D721Med (cell line): ENCODE data around the gene PARP6.

ENCODE experiments used
- DNase-seq: peaks from one replicate; pipeline ENCODE4 v3.0.0; 2011; ENCODE audit warnings: low spot score; ENCODE audit not compliant: insufficient read length
- FAIRE-seq: peaks from 2 replicates; lab custom pipeline; 2011; peaks lifted over from hg19 to GRCh38; lab: Jason Lieb, UNC
- CTCF ChIP-seq: IDR thresholded peaks from 2 replicates; pipeline ENCODE4 v1.5.1; 2012; ENCODE audit warnings: mild to moderate bottlenecking, control low read depth; ENCODE audit not compliant: insufficient read depth; ENCODE audit errors: missing control alignments

Gene PARP6

GRCh38 chr15:72313448-72313840 lies 41.1 kb upstream of the PARP6 start:
- DNase-seq (no peak), FAIRE-seq (no peak)
- TF ChIP-seq CTCF = no peak

GRCh38 chr15:72312605-72313447 lies 40.5 kb upstream of the PARP6 start:
- no peak for FAIRE-seq
- peak; percentile 94 for TF ChIP-seq CTCF
- peak; percentile 83 for DNase-seq

GRCh38 chr15:72307026-72307425 lies 34.7 kb upstream of the PARP6 start:
- no peak for DNase-seq
- FAIRE-seq = no peak
- no peak for TF ChIP-seq CTCF

GRCh38 chr15:72306211-72306785 lies 33.9 kb upstream of the PARP6 start:
- no peak for FAIRE-seq
- no peak for DNase-seq
- TF ChIP-seq CTCF = no peak

- DNase-seq (no peak), FAIRE-seq (no peak)
- TF ChIP-seq CTCF = no peak
These were observed 32.2 kb upstream of the PARP6 start for GRCh38 chr15:72304596-72304995.

GRCh38 chr15:72302955-72303354 lies 30.6 kb upstream of the PARP6 start:
- no peak for TF ChIP-seq CTCF
- DNase-seq = no peak
- no peak for FAIRE-seq

GRCh38 chr15:72289597-72290325 lies 17.4 kb upstream of the PARP6 start:
- no peak for TF ChIP-seq CTCF
- no peak for FAIRE-seq
- DNase-seq = no peak
